ENCODE results near the gene TPK1.

- no peak for TF ChIP-seq EEA1 (CRISPR knock-in tag; IDR thresholded peaks at IDR 0.05; ENCODE audit: borderline replicate concordance)
- TF ChIP-seq WIZ (CRISPR knock-in tag; IDR thresholded peaks at IDR 0.05) = no peak
- TF ChIP-seq ZNF660 (CRISPR knock-in tag; IDR thresholded peaks at IDR 0.05; ENCODE audit: borderline replicate concordance, low read depth) = no peak
- TF ChIP-seq SUZ12 (IDR thresholded peaks at IDR 0.05; ENCODE audit: low read depth, low read length) = no peak
- TF ChIP-seq POLR2A (IDR thresholded peaks at IDR 0.05; ENCODE audit: insufficient read depth in 1 of 2, low read depth in 2 of 2, low read length in 2 of 2) = no peak
- TF ChIP-seq PHF5A (CRISPR knock-in tag; IDR thresholded peaks at IDR 0.05; ENCODE audit: low read depth, unreplicated experiment) = no peak
Measured at GRCh38 chr7:144500225-144500624, 335.6 kb downstream of the TPK1 start.

All from HepG2 (cell line).